HG02885 (cell line): ENCODE data around the gene SUCLG2.

Source experiments
- ATAC-seq: cut with Tn5 transposase; IDR thresholded peaks from one replicate; pipeline ENCODE4 v1.9.1; 2021; ENCODE audit warnings: mild to moderate bottlenecking; ENCODE audit not compliant: unreplicated experiment, poor library complexity

Gene SUCLG2

DNA sequence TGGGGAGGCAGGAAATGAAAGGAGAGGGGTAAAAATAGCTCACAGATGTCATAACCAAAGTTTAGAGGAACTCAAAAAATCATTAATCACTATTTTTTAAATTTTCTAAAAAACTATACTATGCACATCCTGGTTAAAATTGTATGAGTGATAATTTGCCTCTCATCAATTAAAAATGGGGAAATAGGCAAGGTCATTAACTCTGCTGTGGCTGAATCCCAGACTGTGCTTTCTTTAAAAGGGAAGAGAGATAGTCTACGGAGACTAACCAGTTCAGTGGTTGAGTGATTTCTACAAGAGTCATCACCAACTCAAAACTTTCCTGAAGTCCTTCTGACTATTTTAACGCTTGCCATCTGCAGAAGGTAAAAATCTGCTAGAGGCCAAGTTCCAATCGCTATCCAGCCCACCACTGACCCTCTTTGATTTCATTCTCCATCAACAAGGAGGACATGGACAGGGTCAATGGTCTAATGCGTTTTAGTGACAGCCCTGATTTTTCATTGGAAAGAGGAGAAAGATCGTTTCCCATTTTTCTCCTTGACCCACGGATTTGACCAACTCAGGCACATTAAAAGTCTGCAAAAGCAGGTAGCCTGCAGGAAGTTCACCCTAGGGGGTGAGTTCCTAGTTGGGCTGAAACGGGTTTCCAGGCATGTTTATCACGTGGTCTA, 850 bp downstream of the SUCLG2 start:
- peak; percentile 21 for ATAC-seq

DNA sequence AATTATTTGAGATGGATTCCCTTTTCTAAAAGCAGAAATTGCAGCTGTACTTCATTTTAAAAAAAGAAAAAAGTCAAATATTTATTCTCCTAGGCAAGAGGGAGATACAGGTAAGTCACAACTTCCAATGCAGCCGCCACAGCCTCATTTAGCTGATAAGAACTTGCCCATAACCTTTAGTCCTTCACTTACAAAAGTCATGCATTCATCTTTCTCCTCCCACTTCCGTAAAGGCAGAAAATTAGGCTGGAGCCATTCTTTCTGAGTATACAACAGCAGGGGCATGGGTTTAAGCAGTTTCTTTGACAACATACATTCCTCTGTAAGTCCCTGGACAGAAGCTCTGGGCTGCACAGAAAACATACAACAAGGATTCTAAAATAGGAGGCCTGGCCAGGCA, 4.3 kb downstream of the SUCLG2 start:
- no peak for ATAC-seq

DNA sequence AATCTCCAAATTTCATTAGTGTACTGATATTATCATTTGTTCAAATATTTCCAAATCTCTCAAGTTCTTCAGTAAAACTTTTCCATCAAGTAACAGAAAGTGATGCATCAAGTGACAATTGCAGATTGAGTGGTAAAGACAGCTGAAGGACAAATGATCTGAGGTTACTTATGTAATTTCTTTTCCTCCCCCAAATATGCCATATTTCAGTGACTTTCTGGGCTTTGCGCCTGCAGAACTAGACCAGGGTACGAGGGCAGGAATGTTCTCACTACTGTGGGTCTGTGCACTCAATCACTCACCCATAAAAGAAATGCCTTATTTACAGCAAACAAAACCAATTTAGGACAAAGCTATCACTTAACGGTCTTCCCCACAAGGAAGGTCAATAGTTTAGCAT, 4.7 kb downstream of the SUCLG2 start:
- ATAC-seq = no peak

GRCh38 chr3:67648701-67649100, 5.7 kb downstream of the SUCLG2 start:
- ATAC-seq = no peak

DNA sequence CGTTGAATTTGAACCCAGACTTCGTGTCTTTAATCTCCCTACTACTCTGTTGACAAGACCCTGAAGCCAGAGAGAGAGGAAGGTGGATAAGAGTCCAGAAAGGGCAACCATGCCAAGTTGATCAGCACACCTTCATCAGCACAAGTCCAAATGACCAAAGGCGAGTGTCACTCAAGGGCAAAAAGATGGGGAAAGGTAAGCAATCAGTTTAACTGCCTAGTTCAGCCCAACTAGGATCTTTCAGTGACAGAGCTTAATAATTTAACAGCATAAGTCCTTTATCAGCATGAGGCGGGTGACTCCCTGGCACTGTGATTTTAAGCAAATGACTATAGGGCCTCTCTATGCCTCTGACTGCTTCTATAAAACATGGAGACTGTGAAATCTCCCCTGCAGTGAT, 6.2 kb downstream of the SUCLG2 start:
- no peak for ATAC-seq

- ATAC-seq = no peak
Observed at GRCh38 chr3:67647390-67647878, 7.0 kb downstream of the SUCLG2 start.

GRCh38 chr3:67646586-67647234, 7.7 kb downstream of the SUCLG2 start:
- no peak for ATAC-seq

GRCh38 chr3:67644827-67645226, 9.6 kb downstream of the SUCLG2 start:
- ATAC-seq = no peak

DNA sequence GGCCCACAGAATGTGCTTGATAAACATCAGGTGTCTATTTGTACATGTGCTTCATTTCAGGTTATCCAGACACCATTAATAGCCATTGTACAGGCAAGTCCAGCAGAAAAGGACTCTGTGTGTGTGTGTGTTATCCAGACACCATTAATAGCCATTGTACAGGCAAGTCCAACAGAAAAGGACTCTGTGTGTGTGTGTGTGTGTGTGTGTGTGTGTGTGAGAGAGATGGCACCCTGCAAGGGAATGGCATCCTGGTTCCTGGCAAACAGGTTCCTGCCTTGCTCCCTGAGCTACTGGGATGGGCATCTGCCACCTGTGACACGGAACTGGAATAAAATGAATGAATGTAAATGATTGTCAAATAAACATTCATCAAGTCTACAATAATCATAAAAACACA, 11.7 kb downstream of the SUCLG2 start:
- no peak for ATAC-seq

GRCh38 chr3:67642190-67642589, 12.2 kb downstream of the SUCLG2 start:
- ATAC-seq = no peak

DNA sequence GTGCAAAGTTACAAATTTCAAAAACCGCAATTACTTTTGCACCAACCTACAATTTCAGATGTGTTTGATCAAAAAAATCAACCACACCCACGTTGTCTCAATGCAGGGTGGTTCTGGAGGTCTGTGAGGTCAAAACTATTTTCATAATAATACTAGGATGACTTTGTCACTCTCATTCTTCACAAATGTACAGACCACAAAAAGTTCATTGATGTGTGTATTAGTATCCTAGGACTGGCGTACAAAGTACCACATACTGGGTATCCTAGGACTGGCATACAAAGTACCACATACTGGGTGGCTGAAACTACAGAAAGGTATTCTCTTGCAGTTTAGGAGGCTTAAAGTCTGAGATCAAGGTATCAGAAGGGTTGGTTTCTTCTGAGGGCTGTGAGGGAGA, 13.0 kb downstream of the SUCLG2 start:
- ATAC-seq = no peak

GRCh38 chr3:67640023-67640660, 14.3 kb downstream of the SUCLG2 start:
- ATAC-seq = no peak

DNA sequence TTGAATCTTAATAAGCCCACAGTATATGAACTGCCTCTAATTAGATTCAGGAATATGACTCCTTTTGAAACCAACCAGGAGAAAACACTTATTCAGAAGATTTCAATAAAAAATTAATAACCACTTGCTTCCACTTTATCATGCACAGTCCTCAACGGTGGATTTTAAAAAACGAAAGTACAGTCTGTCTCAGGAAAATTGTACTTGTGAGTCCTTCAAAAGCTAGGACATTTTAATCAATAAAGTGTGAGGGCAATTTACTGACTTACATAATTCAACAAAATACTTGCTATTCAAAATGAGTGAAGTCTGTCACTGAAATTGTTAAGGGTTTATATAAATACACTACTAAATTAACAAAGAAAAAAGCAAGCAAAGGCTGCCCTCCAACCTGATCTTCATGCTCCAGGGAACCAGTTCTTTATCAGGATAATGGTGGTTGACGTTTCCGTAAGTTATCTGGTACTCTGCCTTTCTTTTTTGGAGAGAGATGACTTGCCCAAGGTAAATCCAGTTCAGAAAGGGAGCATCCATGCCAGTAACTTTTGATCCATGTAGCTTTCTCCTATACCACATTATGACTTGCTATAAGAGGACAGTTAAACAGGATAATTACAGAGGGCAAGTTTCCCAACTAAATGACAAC, 17.0 kb downstream of the SUCLG2 start:
- no peak for ATAC-seq

- ATAC-seq = no peak
Observed at GRCh38 chr3:67635806-67636205, 18.6 kb downstream of the SUCLG2 start.

- ATAC-seq = no peak
Observed at GRCh38 chr3:67635257-67635656, 19.2 kb downstream of the SUCLG2 start.

DNA sequence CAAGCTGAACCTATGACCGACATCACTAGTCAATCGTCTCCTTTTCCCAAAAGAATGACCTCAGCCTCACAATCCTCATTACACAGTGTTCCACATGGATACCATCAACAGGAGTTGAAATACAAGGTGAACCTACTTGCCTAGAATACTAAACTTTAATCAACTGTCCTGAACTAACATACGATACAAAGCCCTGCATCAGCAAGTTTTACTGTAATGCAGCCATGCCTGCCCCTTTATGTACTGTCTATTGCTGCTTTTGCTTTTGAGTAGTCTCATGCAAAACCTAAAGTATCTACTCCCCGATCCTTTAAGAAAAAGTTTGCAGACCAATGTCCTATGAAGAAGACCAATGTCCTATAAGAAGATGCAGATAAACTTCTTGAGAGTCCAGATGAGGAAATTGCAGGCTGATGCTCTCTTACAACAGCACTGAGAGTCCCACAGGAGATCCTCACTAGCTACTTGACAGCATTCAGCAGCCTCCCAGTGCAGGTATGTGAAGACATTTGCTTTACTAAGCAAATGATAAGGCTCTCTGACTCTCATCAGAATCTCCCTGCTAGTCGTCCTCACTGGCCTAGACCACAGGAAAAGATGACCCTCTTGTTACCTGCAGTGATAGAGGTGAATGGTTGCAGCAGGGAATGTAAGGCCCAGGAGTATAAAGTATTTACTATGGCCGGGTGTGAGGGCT, 23.6 kb downstream of the SUCLG2 start:
- no peak for ATAC-seq

- no peak for ATAC-seq
Observed at GRCh38 chr3:67624687-67625086, 29.7 kb downstream of the SUCLG2 start.

DNA sequence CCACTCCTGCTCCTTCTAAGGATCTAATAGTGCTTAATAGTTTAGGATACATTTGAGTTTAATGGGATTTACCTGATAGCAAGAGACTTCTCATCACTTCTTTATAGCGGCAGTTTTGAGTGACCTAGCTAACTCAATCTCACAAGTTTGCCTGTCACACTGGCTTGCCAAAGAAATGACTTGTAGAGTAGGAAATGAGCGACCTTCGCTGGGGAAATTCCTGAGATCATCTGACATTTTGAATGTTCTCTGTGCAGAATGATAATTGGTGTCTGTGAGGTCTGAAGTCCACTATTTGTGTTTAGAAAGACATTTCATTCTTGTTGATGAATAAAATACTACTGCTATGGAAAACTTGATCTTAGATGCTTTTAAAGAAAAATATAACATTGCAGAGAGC, 30.3 kb downstream of the SUCLG2 start:
- ATAC-seq = no peak

DNA sequence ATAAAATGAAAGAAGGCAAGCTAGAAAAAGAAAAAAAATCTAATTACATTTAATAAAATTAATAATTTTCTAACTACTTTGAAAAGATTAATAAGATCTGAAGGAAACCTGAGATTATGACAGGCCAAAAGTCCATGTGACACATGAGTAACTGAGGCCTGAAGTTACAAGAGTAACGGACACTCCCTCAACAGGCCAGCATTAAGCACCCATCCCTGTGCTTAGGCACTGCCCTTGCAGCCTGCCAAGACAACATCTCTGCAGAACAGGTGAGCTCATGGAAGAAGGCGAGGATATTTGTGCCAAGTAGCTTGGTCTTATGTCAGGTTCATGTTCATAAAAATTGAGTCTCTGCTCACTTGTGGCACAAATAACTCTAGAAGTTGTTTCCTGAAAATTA, 31.8 kb downstream of the SUCLG2 start:
- no peak for ATAC-seq

DNA sequence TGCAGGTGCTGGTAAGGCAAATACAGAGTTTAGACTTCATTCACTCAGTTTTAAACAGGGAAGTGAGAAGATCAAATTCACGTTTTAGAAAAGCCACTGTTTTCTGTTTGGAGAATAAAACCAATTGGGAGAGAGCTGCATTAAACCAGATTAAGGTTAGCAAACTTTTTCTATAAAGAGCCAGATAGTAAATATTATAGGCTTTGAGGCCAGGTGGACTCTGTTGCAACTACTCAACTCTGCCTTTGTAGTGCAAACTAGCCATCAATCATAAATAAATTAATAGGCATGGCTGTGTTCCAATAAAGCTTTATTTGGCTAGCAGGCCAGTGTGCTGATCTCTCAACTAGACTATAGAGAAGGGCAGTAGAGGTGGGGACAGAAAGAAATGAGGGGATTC, 33.5 kb downstream of the SUCLG2 start:
- no peak for ATAC-seq

DNA sequence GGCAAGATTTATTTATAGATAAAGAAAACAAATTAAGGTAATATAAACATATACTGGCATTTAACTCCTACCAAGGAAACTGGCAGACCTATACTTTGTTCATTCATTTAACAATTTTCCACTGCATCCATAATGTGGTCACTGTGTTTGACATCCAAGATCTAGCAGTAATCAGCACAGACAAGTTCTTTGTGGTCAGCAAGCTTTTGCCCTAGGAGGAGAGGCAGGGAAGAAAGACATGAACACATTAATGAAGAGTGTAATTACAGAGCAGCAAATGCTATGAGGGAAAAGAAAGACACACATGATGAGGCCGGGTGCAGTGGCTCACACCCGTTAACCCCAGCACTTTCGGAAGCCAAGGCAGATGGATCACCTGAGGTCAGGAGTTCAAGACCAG, 34.4 kb downstream of the SUCLG2 start:
- ATAC-seq = no peak
